Pancreas (tissue), 10 donors: ENCODE results near the gene ERC1. TPM values are rescaled to one million over a fixed set of nuclear protein-coding genes. Genes with fewer than 3 reads are reported as not detected.

ENCODE experiments used
- ATAC-seq, 4 donors: fragments of 200-7000 bp; cut with Tn5 transposase; one replicate each; pipeline versions ENCODE4 v1.8.0 to v1.9.1; 2020; ENCODE audit warnings: mild to moderate bottlenecking in 4 of 4, moderate library complexity in 4 of 4
- DNase-seq, 6 donors: peaks; one replicate each; pipeline ENCODE4 v3.0.0-alpha.2; 2020
- FAIRE-seq: peaks from 2 replicates; lab custom pipeline; 2012; peaks lifted over from hg19 to GRCh38; lab: Jason Lieb, UNC
- H3K27ac ChIP-seq, 4 donors: fragments of 200-600 bp; sonication (generic); 1 replicate in 3 of 4; 2 replicates in 1 of 4; pipeline versions ENCODE4 v1.5.0 to v1.8.0; 2020
- H3K27me3 ChIP-seq, 4 donors: fragments of 200-600 bp; one replicate each; pipeline ENCODE4 v1.8.0; 2021
- H3K36me3 ChIP-seq, 3 donors: fragments of 200-600 bp; sonication (generic) in 1 of 3; one replicate each; pipeline versions ENCODE4 v1.5.0 to v1.8.0; 2020 to 2021
- H3K4me1 ChIP-seq, 3 donors: fragments of 200-600 bp; one replicate each; pipeline ENCODE4 v1.8.0; 2021
- H3K4me3 ChIP-seq, 4 donors: fragments of 200-600 bp; sonication (generic) in 2 of 4; one replicate each; pipeline versions ENCODE4 v1.5.0 to v1.8.0; 2020 to 2021
- H3K9me3 ChIP-seq, 4 donors: fragments of 200-600 bp; one replicate each; pipeline ENCODE4 v1.8.0; 2021
- CTCF ChIP-seq, 4 donors: fragments of 200-600 bp; sonication (generic) in 3 of 4; IDR thresholded peaks; one replicate each; pipeline versions ENCODE4 v1.5.0 to v1.8.0; 2021; ENCODE audit warnings: antibody characterized with exemption in 4 of 4
- WGBS, 2 donors: extraction: QIAGEN DNeasy Blood & Tissue Kit; methylation state at CpG; one replicate each; pipeline ENCODE4 v1.1.7; 2013; 5-methylcytosine and 5-hydroxymethylcytosine counted together
- intact Hi-C, 3 donors: fragments of 100-400 bp; cut with DNase I; formaldehyde crosslinking; loops; one replicate each; pipeline versions ENCODE4 v1.11.1 to v1.14.2; 2022
- polyA plus RNA-seq, 2 donors: library from polyadenylated mRNA; stranded (reverse); fragments of 200-250 nt; gene quantifications; one replicate each; pipeline ENCODE4 v1.2.3, GENCODE V29; 2013
- total RNA-seq, 6 donors: library from RNA; stranded (reverse); fragmentation: NEBNext Ultra II Directional in 4 of 6; extraction: Animal tissue kit (Norgen Biotek cat#: 25700) in 4 of 6; gene quantifications; one replicate each; pipeline versions ENCODE4 v1.2.1 to v1.2.4, GENCODE V29; 2021 to 2023
- donor health status: healthy with polysubstance abuse.
- donor health status: DM: no; HTN: no; CAD: no; lungs with moderate emphysema.
- donor health status: DM: no; HTN: no; CAD: no.
- donor health status: control.
- donor health status: control.
- donor health status: Bipolar disorder and iron deficiency.
- donor health status: DM: yes; HTN: yes; CAD: no.
- donor health status: DM: no; HTN: no; CAD: no.
- donor health status: DM: no; HTN: no; CAD: no.
- donor health status: DM: yes; HTN: yes; CAD: no.

The ERC1 gene
- total and polyA plus RNA-seq, 8 donors = 4.1 to 41.4 (median 20.5) TPM

DNA sequence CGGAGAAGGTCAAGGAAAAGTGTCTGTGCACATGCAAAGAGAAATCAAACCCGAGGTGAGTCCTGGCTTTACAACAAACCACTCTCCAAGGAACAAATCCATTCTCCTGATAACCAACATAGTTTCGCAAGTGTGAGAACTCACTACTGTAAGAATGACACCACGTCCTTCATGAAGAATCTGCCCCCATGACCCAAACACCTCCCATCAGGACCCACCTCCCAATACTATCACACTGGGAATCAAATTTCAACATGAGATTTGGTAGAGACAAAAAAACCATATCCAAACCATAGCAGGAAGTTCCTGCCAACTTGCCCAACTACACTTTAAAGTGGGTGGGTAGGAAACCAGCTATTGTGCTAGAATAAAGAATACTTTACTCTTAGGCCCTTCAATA lies 2.4 kb upstream of the ERC1 start:
- DNase-seq (no peak), ATAC-seq (no peak), FAIRE-seq (no peak)
- Histone ChIP-seq H3K27ac (peak overlapping the region in 2 of 4 donors; percentile 97 to 99), H3K36me3 (no peaks in the 10 kb centered on the region), H3K4me3 (no peak overlapping the region), H3K9me3 (no peaks in the 10 kb centered on the region), H3K27me3 (no peaks in the 10 kb centered on the region), H3K4me1 (peaks cover 3 to 19% (median 15%) of the 10 kb centered on the region in 3 donors)
- TF ChIP-seq CTCF (IDR thresholded peaks at IDR 0.05) = no peak
- WGBS, 2 donors = 77% methylated on average over 4 of the region's 4 CpGs
- intact Hi-C loops = no loop called here

- 80 to 89% methylated on average over 2 of the region's 2 CpGs for WGBS, 2 donors
- H3K4me3 ChIP-seq = no peak overlapping the region
- no peaks in the 10 kb centered on the region for H3K27me3 ChIP-seq
- no peaks in the 10 kb centered on the region for H3K9me3 ChIP-seq
- intact Hi-C loops = no loop called here
- H3K4me1 ChIP-seq = peaks cover 3 to 19% (median 15%) of the 10 kb centered on the region in 3 donors
- no peak for TF ChIP-seq CTCF (IDR thresholded peaks at IDR 0.05)
- no peak for DNase-seq
- H3K36me3 ChIP-seq = no peaks in the 10 kb centered on the region
- no peak for FAIRE-seq
- peak overlapping the region in 2 of 4 donors; percentile 97 to 99 for H3K27ac ChIP-seq
- ATAC-seq = no peak
Observed at GRCh38 chr12:989051-989450, 2.0 kb upstream of the ERC1 start.

DNA sequence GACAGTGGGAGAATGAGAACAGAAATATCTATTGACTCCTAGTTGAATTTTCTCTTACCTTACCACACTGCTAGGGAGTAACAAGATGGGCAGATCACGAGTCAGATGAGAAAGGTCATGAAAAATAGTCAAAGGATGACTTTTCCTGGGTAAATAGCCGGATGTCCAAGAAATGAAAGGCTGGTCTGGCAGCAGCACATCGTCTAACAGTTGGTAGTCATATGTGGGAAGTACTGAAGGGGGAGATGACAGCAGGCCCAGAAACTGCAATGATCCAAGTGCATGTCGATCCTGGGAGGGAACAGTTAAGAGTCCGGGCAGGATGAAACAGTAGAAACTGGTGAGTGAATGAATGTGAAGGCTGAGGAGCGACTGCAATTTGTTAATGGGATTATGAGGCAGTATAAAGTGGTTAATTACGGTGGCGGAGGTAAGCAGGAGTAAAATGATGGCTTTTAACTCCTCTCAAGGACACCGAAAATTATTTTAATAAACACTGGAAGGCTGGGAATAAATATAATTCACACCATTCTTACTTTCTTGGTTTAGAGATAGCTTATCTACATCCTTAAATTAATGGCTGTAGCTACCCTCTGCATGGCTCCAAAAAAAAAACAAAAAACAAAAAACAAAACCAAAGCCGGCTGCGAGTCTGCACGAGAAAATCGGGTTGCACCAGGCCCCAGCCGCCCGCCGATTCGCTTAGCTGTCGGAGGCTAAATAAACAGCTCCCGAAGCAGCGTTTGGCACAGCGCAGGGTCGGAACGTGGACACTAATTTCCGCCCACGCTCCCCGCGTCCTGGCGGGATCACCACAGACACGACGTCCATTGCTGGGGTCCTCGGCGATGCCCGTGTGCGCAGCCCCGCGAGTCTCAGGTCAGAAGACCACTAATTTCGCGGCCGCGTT lies 1.0 kb upstream of the ERC1 start:
- FAIRE-seq (no peak), ATAC-seq (peak; percentile 59 to 75 (median 66)), DNase-seq (peak; percentile 61 to 88 (median 74))
- Histone ChIP-seq H3K4me3 (peak overlapping the region; percentile 43 to 89 (median 69)), H3K4me1 (peaks cover 3 to 19% (median 15%) of the 10 kb centered on the region in 3 donors), H3K27ac (peak overlapping the region; percentile 96 to 99 (median 98)), H3K9me3 (no peaks in the 10 kb centered on the region), H3K27me3 (no peaks in the 10 kb centered on the region), H3K36me3 (no peaks in the 10 kb centered on the region)
- intact Hi-C loops = no loop called here
- no peak for TF ChIP-seq CTCF (IDR thresholded peaks at IDR 0.05)
- WGBS, 2 donors = 1% methylated on average over 40 of the region's 40 CpGs

GRCh38 chr12:991350-992333 lies 619 bp downstream of the ERC1 start:
- no peaks in the 10 kb centered on the region for H3K36me3 ChIP-seq
- H3K27ac ChIP-seq = peak overlapping the region; percentile 96 to 99 (median 98)
- H3K4me3 ChIP-seq = peak overlapping the region; percentile 59 to 89 (median 69)
- WGBS, 2 donors = 5 to 9% methylated on average over 26 to 48 of the region's 48 CpGs
- H3K27me3 ChIP-seq = no peaks in the 10 kb centered on the region
- FAIRE-seq (no peak), ATAC-seq (peak; percentile 18 to 41 (median 23)), DNase-seq (peak in 2 of 6 donors; percentile 56 to 88)
- TF ChIP-seq CTCF (IDR thresholded peaks at IDR 0.05) = no peak
- peaks cover 3 to 19% (median 15%) of the 10 kb centered on the region in 3 donors for H3K4me1 ChIP-seq
- intact Hi-C loops = no loop called here
- H3K9me3 ChIP-seq = no peaks in the 10 kb centered on the region
